Stimulated activated CD4-positive, alpha-beta T cell treated with anti-CD3 and anti-CD28 coated beads, Interleukin-1b, Interleukin-23, amount 100 ng/mL, for 4 hours (primary cell): ENCODE results near the gene BEND4.
A peak's percentile ranks its signal among the peaks of the same experiment; 100 is the strongest.
"Not testable (repeated sequence)": the region's sequence is repeated elsewhere in the genome, so short reads cannot be mapped to it uniquely, and the experiment has no call there.

Experiments
- DNase-seq, 2 donors: peaks; one replicate each; pipeline ENCODE4 v3.0.0-alpha.2; 2020; ENCODE audit warnings: low read depth in 2 of 2

BEND4 gene

GRCh38 chr4:42152507-42153504 is at the start of gene BEND4:
TSS of gene BEND4 (minus strand) at chr4:42152655. CDS start at chr4:42152143, 512 bp downstream.
- no peak for DNase-seq

- DNase-seq = no peak
Measured at GRCh38 chr4:42197341-42197740, 44.9 kb upstream of the BEND4 start.

GRCh38 chr4:42172921-42173320 is 20.5 kb upstream of the BEND4 start:
- DNase-seq = no peak

- DNase-seq = no peak
Measured at GRCh38 chr4:42172128-42172790, 19.8 kb upstream of the BEND4 start.

- no peak for DNase-seq
Measured at GRCh38 chr4:42167709-42168108, 15.3 kb upstream of the BEND4 start.

GRCh38 chr4:42166186-42166585 is 13.7 kb upstream of the BEND4 start:
- not testable (repeated sequence) for DNase-seq

- no peak for DNase-seq
Measured at GRCh38 chr4:42159271-42160001, 7.0 kb upstream of the BEND4 start.

- DNase-seq = peak; percentile 10 to 13
Measured at GRCh38 chr4:42151568-42152506, 618 bp downstream of the BEND4 start.

- DNase-seq = no peak
Measured at GRCh38 chr4:42150653-42151567, 1.5 kb downstream of the BEND4 start.

- no peak for DNase-seq
Measured at GRCh38 chr4:42149004-42149403, 3.5 kb downstream of the BEND4 start.

GRCh38 chr4:42148425-42148824 is 4.0 kb downstream of the BEND4 start:
- DNase-seq = no peak

GRCh38 chr4:42144028-42144427 is 8.4 kb downstream of the BEND4 start:
- DNase-seq = no peak

- no peak for DNase-seq
Measured at GRCh38 chr4:42142591-42142990, 9.9 kb downstream of the BEND4 start.

GRCh38 chr4:42136371-42136770 is 16.1 kb downstream of the BEND4 start:
- DNase-seq = no peak

GRCh38 chr4:42133006-42133405 is 19.4 kb downstream of the BEND4 start:
- DNase-seq = no peak

GRCh38 chr4:42132099-42132498 is 20.4 kb downstream of the BEND4 start:
- DNase-seq = no peak

- DNase-seq = no peak
Measured at GRCh38 chr4:42123071-42123644, 29.3 kb downstream of the BEND4 start.

- DNase-seq = no peak
Measured at GRCh38 chr4:42122237-42122636, 30.2 kb downstream of the BEND4 start.

GRCh38 chr4:42119886-42120285 is 32.6 kb downstream of the BEND4 start:
- DNase-seq = no peak

- no peak for DNase-seq
Measured at GRCh38 chr4:42112846-42113245, 39.6 kb downstream of the BEND4 start.
